ENCODE data around the gene DYNC1I1. TPM values are rescaled to one million over a fixed set of nuclear protein-coding genes. Genes with fewer than 3 reads are reported as not detected.

DYNC1I1 gene
- total RNA-seq, 4 donors from 2014 or later = 1.9 to 17.9 (median 8.7) TPM

DNA sequence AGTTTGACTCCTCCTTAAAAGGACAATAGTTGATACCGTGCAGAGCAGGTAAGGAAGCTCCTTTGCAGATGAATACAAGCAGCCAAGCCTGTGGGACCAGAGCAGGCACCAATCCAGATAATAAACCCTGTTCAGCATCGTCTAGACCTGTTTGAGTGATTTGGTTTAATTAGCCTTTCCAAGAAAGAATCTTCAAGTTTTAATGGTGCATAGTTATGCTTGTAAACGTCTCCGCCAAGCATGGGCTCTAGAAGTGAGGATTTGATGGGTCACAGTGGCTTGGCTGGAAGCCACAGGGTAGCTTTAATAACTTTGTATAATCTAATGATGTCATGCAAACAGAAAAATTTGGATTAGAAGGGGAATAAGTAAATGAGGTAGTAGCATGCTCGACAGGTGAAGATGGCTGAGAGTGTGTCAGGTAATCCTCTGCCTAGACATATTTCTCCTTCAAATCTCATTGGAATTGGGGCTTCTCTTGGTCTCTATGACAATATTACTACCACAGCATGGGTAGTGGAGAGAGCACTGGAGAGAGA, 188.4 kb downstream of the DYNC1I1 start:
- TF ChIP-seq POLR2A (IDR thresholded peaks at IDR 0.05) = no peak
- TF ChIP-seq, protein P1, sequence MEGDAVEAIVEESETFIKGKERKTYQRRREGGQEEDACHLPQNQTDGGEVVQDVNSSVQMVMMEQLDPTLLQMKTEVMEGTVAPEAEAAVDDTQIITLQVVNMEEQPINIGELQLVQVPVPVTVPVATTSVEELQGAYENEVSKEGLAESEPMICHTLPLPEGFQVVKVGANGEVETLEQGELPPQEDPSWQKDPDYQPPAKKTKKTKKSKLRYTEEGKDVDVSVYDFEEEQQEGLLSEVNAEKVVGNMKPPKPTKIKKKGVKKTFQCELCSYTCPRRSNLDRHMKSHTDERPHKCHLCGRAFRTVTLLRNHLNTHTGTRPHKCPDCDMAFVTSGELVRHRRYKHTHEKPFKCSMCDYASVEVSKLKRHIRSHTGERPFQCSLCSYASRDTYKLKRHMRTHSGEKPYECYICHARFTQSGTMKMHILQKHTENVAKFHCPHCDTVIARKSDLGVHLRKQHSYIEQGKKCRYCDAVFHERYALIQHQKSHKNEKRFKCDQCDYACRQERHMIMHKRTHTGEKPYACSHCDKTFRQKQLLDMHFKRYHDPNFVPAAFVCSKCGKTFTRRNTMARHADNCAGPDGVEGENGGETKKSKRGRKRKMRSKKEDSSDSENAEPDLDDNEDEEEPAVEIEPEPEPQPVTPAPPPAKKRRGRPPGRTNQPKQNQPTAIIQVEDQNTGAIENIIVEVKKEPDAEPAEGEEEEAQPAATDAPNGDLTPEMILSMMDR (IDR thresholded peaks at IDR 0.05) = no peak
- Histone ChIP-seq H3K27ac (no peak overlapping the region), H3K9me3 (no peaks in the 10 kb centered on the region), H3K36me3 (no peaks in the 10 kb centered on the region), H3K4me1 (no peaks in the 10 kb centered on the region), H3K4me3 (no peak overlapping the region), H3K27me3 (no peaks in the 10 kb centered on the region)
- intact Hi-C loops (cut with DNase I; ENCODE audit: low total_unique reads) = no loop called here
- DNase-seq = no peak

DNA sequence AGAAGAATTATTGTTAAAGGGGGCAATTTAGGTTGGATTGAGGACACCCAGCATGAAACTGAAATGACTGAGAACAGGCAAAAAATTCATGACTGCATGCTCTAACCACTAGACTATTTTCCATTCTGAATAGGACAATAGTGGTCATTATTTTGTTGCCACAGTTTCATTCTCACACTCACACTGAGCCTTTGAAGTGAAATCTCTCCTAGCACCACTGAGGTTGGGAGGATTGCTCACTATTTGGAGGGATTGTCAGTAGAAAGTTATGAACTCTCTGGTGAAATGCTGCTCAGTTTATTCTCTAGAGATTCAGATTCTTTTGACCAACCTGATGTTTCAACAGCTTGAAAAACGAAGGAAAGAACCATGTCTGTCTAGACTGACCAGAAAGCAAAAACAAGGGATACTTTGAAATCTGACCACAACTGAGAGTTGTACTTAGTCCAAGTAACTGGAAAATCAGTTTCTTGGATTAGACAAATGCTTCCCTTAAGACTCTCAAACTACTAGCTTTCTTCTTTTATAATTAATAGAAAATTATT, 191.2 kb downstream of the DYNC1I1 start:
- Histone ChIP-seq H3K4me3 (no peak overlapping the region), H3K27me3 (no peaks in the 10 kb centered on the region), H3K36me3 (no peaks in the 10 kb centered on the region), H3K9me3 (no peaks in the 10 kb centered on the region), H3K4me1 (no peaks in the 10 kb centered on the region), H3K27ac (no peak overlapping the region)
- TF ChIP-seq POLR2A (IDR thresholded peaks at IDR 0.05) = no peak
- TF ChIP-seq, protein P1 (IDR thresholded peaks at IDR 0.05) = no peak
- no peak for DNase-seq
- intact Hi-C loops (cut with DNase I; ENCODE audit: low total_unique reads) = no loop called here

DNA sequence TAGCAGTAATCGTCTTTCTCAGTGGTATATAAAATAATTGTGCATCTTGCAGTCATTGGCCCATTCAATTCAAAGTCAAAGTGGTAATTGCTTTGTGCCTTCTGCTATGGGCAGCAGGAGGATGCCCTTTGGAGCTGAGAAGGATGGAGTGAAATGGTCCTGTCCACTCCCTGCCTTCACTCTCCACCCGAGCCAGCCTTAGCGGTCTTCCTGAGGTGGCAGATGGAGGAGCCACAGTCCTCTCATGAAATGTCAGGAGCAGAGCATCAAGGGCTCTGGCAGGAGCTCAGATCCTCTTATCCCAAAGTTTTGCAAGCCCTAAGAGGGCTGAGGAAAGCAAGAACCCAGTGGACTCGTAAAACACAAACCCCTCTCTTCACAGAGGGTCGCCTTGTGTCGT, 199.4 kb downstream of the DYNC1I1 start:
- H3K9me3 ChIP-seq = no peaks in the 10 kb centered on the region
- no peak for TF ChIP-seq POLR2A (IDR thresholded peaks at IDR 0.05)
- TF ChIP-seq, protein P1 (IDR thresholded peaks at IDR 0.05) = no peak
- no peaks in the 10 kb centered on the region for H3K27me3 ChIP-seq
- no peak for DNase-seq
- H3K4me3 ChIP-seq = no peak overlapping the region
- H3K36me3 ChIP-seq = no peaks in the 10 kb centered on the region
- no peaks in the 10 kb centered on the region for H3K4me1 ChIP-seq
- H3K27ac ChIP-seq = no peak overlapping the region
- intact Hi-C loops (cut with DNase I; ENCODE audit: low total_unique reads) = no loop called here

DNA sequence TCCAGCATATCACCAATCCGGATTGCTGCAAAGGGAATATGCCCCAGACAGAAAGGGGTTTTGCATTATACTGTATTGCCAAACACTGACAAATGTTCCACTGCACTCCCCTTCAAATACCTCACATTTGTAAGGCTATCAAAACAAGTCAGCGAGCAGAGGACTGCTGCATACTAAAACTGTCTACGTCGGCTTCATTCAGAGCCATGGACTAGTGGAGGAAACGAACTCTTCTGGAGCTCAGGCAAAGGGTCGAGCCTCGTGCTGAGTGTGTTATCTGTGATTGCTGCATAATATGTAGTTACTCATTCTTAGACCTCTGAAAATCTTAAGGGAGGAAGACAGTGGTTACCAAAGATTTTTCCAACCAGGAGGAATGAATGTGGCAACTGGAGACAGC, 200.2 kb downstream of the DYNC1I1 start:
- no peaks in the 10 kb centered on the region for H3K27me3 ChIP-seq
- TF ChIP-seq POLR2A (IDR thresholded peaks at IDR 0.05) = no peak
- TF ChIP-seq, protein P1 (IDR thresholded peaks at IDR 0.05) = no peak
- no peaks in the 10 kb centered on the region for H3K4me1 ChIP-seq
- H3K4me3 ChIP-seq = no peak overlapping the region
- no peak for DNase-seq
- intact Hi-C loops (cut with DNase I; ENCODE audit: low total_unique reads) = no loop called here
- no peaks in the 10 kb centered on the region for H3K36me3 ChIP-seq
- H3K9me3 ChIP-seq = no peaks in the 10 kb centered on the region
- no peak overlapping the region for H3K27ac ChIP-seq

DNA sequence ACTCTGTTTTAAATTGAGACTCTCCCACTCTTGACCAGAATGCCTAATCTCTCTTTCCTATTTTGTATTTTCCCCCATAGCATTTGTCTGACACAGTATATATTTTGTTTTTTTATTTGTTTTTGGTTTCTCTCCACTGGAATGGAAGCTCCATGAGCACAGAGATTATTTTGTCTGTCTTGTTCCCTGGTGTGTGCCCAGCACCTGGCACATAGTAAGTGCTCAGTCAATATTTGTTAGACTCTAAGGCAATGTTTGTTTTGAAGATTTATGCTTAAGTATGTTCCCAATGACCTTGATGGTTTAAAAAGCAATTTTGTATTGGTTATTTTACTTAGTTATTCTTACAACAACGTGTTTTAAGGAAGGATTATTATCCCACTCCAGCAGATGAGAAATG, 201.8 kb downstream of the DYNC1I1 start:
- Histone ChIP-seq H3K9me3 (no peaks in the 10 kb centered on the region), H3K4me3 (no peak overlapping the region), H3K36me3 (no peaks in the 10 kb centered on the region), H3K27ac (no peak overlapping the region), H3K4me1 (no peaks in the 10 kb centered on the region), H3K27me3 (no peaks in the 10 kb centered on the region)
- TF ChIP-seq, protein P1 (IDR thresholded peaks at IDR 0.05) = no peak
- no peak for TF ChIP-seq POLR2A (IDR thresholded peaks at IDR 0.05)
- no peak for DNase-seq
- intact Hi-C loops (cut with DNase I; ENCODE audit: low total_unique reads) = no loop called here
